GM12891 (cell line): ENCODE results near the gene RPL18.

ENCODE experiments used
- PAX5 ChIP-seq: IDR thresholded peaks from 2 replicates; pipeline ENCODE4 v1.6.1; 2011; ENCODE audit warnings: low read length, moderate library complexity, mild to moderate bottlenecking; ENCODE audit not compliant: insufficient read depth, severe bottlenecking
- POLR2A ChIP-seq: IDR thresholded peaks from 2 replicates; pipeline ENCODE4 v1.6.1; 2011; ENCODE audit warnings: low read depth, low read length, control low read depth
- POLR2AphosphoS5 ChIP-seq: IDR thresholded peaks from 2 replicates; pipeline ENCODE4 v1.6.1; 2011; ENCODE audit warnings: low read depth, low read length, control low read depth
- POU2F2 ChIP-seq: IDR thresholded peaks from 2 replicates; pipeline ENCODE4 v1.6.1; 2011; ENCODE audit warnings: low read depth, mild to moderate bottlenecking, control low read depth, low read length, moderate library complexity
- SPI1 ChIP-seq: IDR thresholded peaks from 2 replicates; pipeline ENCODE4 v1.6.1; 2011; ENCODE audit warnings: low read depth, low read length, control low read depth
- TAF1 ChIP-seq: IDR thresholded peaks from 2 replicates; pipeline ENCODE4 v1.6.1; 2011; ENCODE audit warnings: low read depth, low read length, control low read depth

DNA sequence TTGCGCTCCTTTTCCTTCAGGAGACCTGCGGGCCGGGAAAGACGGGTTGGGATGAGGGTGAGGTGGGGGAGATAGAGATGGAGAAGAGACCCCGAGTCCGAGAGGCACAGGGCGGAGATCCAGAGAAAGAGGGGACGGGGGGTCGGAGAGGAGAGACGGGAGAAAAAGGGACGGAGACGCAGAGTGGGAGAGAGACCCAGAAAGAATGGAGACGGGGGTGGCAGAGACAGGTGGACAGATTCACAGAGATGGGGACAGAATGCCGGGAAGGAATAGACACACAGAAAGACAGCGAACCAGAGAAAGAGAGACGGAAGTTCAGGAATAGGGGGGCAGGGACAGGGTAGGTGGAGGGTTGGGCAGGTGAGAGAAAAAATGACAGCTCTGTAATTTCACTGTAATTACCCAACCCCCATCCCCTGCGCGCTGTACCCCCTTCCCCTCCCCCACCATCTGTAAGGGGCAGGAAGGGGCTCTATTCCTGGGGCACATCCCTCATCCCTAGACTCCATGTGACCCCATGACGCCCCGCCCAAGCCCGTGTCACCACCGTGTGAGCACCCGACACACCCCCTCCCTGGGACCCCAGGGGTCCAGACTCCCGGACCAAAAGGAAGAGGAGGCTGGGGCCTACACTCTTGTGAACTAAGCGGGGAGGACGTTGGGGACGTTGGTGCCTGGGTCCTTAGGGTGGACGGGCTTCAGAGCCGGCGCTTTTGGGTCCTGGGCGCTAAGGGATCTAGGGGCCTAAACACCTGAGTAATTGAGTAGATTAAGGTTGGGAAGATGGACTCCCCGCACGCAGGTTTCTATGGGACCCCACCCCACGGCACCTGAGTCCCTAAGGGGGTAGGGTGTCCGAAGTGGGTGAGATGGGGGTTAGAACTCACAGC lies 17.2 kb upstream of the RPL18 start:
- TF ChIP-seq SPI1 (no peak), POLR2AphosphoS5 (no peak), POLR2A (no peak), TAF1 (no peak), POU2F2 (no peak), PAX5 (no peak)
